ENCODE results near the gene SSR3.

- TF ChIP-seq CTCF (IDR thresholded peaks at IDR 0.05) (no peak), POLR2A (IDR thresholded peaks at IDR 0.05) (no peak)
Measured at GRCh38 chr3:156602424-156602823, 47.5 kb upstream of the SSR3 start.

Data from esophagus squamous epithelium (tissue), 4 donors.